GM18867 (cell line): Measurements from ENCODE around the gene AVPR2.

Experiments used
- ATAC-seq: cut with Tn5 transposase; IDR thresholded peaks from one replicate; pipeline ENCODE4 v1.9.1; 2021; ENCODE audit warnings: mild to moderate bottlenecking, moderate library complexity; ENCODE audit not compliant: unreplicated experiment

AVPR2 gene

GRCh38 chrX:153903991-153904957 is at the start of gene AVPR2:
TSS of gene AVPR2 (plus strand) at chrX:153904673. CDS start at chrX:153905146, 473 bp downstream.
- ATAC-seq: no peak

GRCh38 chrX:153854702-153855101 is 49.8 kb upstream of the AVPR2 start:
- no peak for ATAC-seq

GRCh38 chrX:153857348-153857903 is 47.0 kb upstream of the AVPR2 start:
- ATAC-seq: no peak

DNA sequence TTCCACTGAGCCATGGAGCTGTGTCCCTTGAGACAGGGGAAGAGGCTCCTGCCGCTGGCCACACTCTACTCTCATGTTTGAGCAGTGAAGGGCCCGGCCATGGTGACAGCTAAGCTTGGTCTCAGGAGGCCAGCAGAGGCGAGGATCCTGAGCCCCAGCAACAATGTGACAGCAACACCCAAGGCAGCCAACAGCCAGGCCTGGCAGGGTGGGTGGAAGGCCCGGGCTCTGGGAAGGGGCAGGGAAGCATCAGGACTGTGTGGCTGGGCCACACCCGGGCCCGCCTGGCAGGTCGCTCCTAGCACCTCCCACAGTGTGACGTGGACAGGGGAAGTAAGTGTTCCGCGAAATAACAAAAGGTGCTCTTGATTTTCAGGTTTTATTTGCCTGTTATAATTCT is 43.3 kb upstream of the AVPR2 start:
- ATAC-seq: no peak

DNA sequence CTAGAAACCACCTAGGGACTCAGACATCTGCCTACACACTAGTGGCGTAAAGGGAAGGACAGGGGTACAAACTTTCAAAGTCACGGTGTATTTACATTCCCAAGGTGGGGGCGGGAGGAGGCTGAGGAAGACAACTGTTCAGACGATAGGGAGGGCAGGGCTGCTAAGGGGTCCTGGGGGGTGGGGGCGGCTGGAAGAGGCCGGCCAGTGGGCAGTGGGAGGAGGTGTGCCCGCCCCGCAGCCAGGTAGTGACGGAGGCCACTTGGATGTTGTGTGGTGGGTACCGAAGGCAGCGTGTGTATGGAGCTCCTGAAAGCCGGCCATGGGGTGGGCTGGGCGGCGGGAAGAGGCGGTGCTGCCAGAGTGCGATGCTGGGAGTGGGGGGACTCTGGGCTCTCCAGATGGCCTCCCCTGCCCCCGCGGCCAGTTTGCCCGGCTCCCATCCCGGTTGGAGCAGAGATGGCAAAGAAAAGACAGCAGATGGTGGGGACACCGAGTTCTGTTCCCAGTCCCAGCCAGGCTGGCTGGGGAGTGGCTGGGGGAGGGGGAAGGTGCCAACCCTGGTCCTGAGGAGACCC is 42.7 kb upstream of the AVPR2 start:
- ATAC-seq: no peak

- ATAC-seq: no peak
Measured at GRCh38 chrX:153862369-153863250, 41.9 kb upstream of the AVPR2 start.

DNA sequence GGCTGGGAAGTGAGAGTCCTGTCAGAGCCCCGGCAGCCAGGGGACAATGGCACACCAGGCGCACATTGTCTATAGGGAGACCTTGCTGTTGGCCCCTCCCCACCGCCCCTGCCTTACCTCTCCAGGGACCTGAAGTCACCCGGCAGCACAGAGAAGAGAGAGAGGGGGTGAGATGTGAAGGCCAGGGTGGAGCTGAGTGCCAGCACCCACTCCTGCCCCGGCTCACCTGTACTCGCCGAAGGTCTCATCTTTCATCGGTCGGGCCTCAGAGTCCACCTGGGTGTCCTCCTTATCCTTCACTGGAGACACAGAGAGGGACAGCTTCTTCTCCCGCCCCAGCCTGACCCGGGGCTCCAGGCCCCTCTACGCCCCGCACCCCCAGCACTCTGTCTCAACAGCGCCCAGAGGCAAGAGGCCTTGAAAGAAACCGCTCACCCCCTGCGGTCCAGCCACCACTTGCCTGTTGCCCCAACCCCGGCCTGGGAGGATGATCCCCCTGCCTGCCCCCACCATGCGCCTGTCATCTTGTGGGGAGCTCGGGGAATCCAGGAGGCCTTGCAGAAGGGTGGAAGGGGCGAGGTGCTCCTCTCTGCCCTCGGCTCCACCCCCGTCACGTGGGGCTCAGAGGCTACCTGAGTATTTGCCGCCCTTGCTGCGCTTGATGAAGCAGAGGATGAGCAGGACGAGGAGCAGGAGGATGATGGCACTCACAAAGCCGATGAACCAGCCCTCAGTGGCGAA is 41.1 kb upstream of the AVPR2 start:
- no peak for ATAC-seq

GRCh38 chrX:153864101-153864500 is 40.4 kb upstream of the AVPR2 start:
- ATAC-seq: no peak

GRCh38 chrX:153864561-153865320 is 39.7 kb upstream of the AVPR2 start:
- ATAC-seq: no peak

GRCh38 chrX:153865321-153865580 is 39.2 kb upstream of the AVPR2 start:
- no peak for ATAC-seq

DNA sequence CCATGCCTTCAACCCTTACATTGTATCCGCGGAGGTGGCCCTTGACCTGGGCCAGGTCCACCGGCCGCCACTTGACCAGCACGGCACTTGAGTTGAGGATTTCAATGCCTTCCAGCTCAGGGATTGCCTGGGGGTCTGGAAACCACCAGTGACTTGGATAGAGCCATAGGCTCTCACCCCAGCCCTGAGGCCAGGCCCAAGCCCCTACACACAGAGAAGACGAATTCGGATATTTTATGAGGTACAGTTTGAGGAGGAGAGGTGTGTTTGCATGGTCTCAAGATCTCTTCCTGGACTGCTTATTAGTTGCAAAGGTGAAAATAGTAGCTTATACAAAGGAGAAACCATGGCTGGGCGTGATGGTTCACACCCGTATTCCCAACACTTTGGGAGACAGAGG is 38.8 kb upstream of the AVPR2 start:
- no peak for ATAC-seq

- ATAC-seq: no peak
Measured at GRCh38 chrX:153866302-153867019, 38.0 kb upstream of the AVPR2 start.

DNA sequence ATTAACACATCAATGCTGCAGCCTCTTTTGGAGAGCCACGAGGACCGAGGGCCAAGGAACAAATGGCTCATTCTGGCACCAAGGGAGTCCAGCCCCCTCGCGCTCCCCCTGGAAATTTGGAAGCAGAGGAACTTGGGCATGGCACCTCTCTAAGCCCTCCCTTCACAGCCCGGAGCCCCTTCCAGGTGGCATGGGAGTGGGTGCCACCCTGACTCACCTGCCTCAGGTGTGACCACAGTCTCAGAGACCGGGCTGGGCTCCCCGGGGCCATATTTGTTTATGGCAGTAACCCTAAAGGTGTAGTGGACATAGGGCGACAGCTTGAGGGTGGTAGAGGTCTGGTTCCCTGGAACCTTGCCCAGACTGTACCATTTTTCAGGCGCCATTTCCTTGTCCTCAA is 37.3 kb upstream of the AVPR2 start:
- ATAC-seq: no peak

- ATAC-seq: no peak
Measured at GRCh38 chrX:153867671-153868070, 36.8 kb upstream of the AVPR2 start.

- ATAC-seq: no peak
Measured at GRCh38 chrX:153868576-153869472, 35.6 kb upstream of the AVPR2 start.

- no peak for ATAC-seq
Measured at GRCh38 chrX:153869473-153870287, 34.8 kb upstream of the AVPR2 start.

GRCh38 chrX:153870288-153870690 is 34.2 kb upstream of the AVPR2 start:
- no peak for ATAC-seq
